HEK293 (cell line): ENCODE results near the gene NELL2.

Experiments used
- CTCF ChIA-PET: fragments of 350-600 bp; formaldehyde crosslinking; extraction: SDS; loops from one replicate; lab custom pipeline; 2021; ENCODE audit warnings: antibody characterized with exemption; lab: Yijun Ruan, JAX
- POLR2A ChIA-PET: fragments of 300-600 bp; formaldehyde crosslinking; extraction: SDS; loops from one replicate; lab custom pipeline; 2020; ENCODE audit warnings: antibody characterized with exemption, inconsistent platforms; lab: Yijun Ruan, JAX
- H3K27ac ChIP-seq: fragments of 200-500 bp; sonication (Bioruptor generic); 2 replicates; pipeline ENCODE4 v1.5.1; 2014; ENCODE audit warnings: low read depth, low read length, control low read depth, inconsistent platforms; ENCODE audit errors: extremely low read depth
- H3K36me3 ChIP-seq, 2 experiments: fragments of 200-500 bp in 1 of 2; sonication (Bioruptor generic) in 1 of 2; 1 replicate in 1 of 2; 2 replicates in 1 of 2; pipeline ENCODE4 v1.5.1; 2014 to 2017; ENCODE audit warnings: inconsistent platforms in 2 of 2, low read length in 2 of 2; ENCODE audit not compliant: control insufficient read depth in 2 of 2, insufficient read depth in 1 of 2
- H3K4me1 ChIP-seq: fragments of 200-500 bp; sonication (Bioruptor generic); 2 replicates; pipeline ENCODE4 v1.5.1; 2014; ENCODE audit warnings: mild to moderate bottlenecking, low read length, inconsistent platforms; ENCODE audit not compliant: control insufficient read depth, insufficient read depth
- H3K4me3 ChIP-seq: 2 replicates; pipeline ENCODE4 v1.5.1; 2011; ENCODE audit warnings: low read depth, mild to moderate bottlenecking, control low read depth, low read length, moderate library complexity
- H3K9me3 ChIP-seq: fragments of 200-500 bp; sonication (Bioruptor generic); 2 replicates; pipeline ENCODE4 v1.5.1; 2014; ENCODE audit warnings: low read depth, low read length, inconsistent platforms; ENCODE audit not compliant: control insufficient read depth, insufficient read depth
- HOXD13 ChIP-seq: sonication (generic); formaldehyde crosslinking; IDR thresholded peaks from 2 replicates; pipeline ENCODE4 v1.8.0; 2022; ENCODE audit warnings: missing genetic modification reagents, borderline replicate concordance
- IKZF3 ChIP-seq: fragments of 450-650 bp; IDR thresholded peaks from 2 replicates; pipeline ENCODE4 v1.5.0; 2018; ENCODE audit warnings: missing biosample characterization, mild to moderate bottlenecking, missing genetic modification characterization, moderate library complexity
- KLF17 ChIP-seq: fragments of 450-650 bp; formaldehyde crosslinking; IDR thresholded peaks from 2 replicates; pipeline ENCODE4 v1.5.1; 2016; ENCODE audit warnings: missing biosample characterization, missing genetic modification characterization
- MYNN ChIP-seq: fragments of 450-650 bp; formaldehyde crosslinking; IDR thresholded peaks from 2 replicates; pipeline ENCODE4 v1.5.1; 2016; ENCODE audit warnings: missing biosample characterization, missing genetic modification characterization, borderline replicate concordance
- OSR2 ChIP-seq: fragments of 450-650 bp; formaldehyde crosslinking; IDR thresholded peaks from 2 replicates; pipeline ENCODE4 v1.5.1; 2016; ENCODE audit warnings: missing biosample characterization, missing genetic modification characterization
- ZBTB17 ChIP-seq: fragments of 450-650 bp; formaldehyde crosslinking; IDR thresholded peaks from 2 replicates; pipeline ENCODE4 v1.5.1; 2016; ENCODE audit warnings: missing biosample characterization, missing genetic modification characterization
- ZBTB8A ChIP-seq: fragments of 450-650 bp; formaldehyde crosslinking; IDR thresholded peaks from 2 replicates; pipeline ENCODE4 v1.5.1; 2016; ENCODE audit warnings: missing biosample characterization, missing genetic modification characterization
- ZNF112 ChIP-seq: fragments of 450-650 bp; formaldehyde crosslinking; IDR thresholded peaks from 2 replicates; pipeline ENCODE4 v1.5.0; 2017; ENCODE audit warnings: missing biosample characterization, missing genetic modification characterization
- ZNF155 ChIP-seq: fragments of 450-650 bp; formaldehyde crosslinking; IDR thresholded peaks from 2 replicates; pipeline ENCODE4 v1.5.1; 2016; ENCODE audit warnings: missing biosample characterization, missing genetic modification characterization
- ZNF16 ChIP-seq: fragments of 450-650 bp; formaldehyde crosslinking; IDR thresholded peaks from 2 replicates; pipeline ENCODE4 v1.5.1; 2016; ENCODE audit warnings: low read depth, missing biosample characterization, missing genetic modification characterization
- ZNF175 ChIP-seq: fragments of 450-650 bp; formaldehyde crosslinking; IDR thresholded peaks from 2 replicates; pipeline ENCODE4 v1.5.1; 2016; ENCODE audit warnings: missing biosample characterization, missing genetic modification characterization
- ZNF354C ChIP-seq: fragments of 450-650 bp; formaldehyde crosslinking; IDR thresholded peaks from 2 replicates; pipeline ENCODE4 v1.5.1; 2016; ENCODE audit warnings: missing biosample characterization, missing genetic modification characterization, low read depth, borderline replicate concordance
- ZNF404 ChIP-seq: fragments of 450-650 bp; formaldehyde crosslinking; IDR thresholded peaks from 2 replicates; pipeline ENCODE4 v1.5.1; 2017; ENCODE audit warnings: missing biosample characterization, missing genetic modification characterization
- ZNF473 ChIP-seq: fragments of 450-650 bp; formaldehyde crosslinking; IDR thresholded peaks from 2 replicates; pipeline ENCODE4 v1.5.1; 2017; ENCODE audit warnings: missing biosample characterization, missing genetic modification characterization
- ZNF560 ChIP-seq: fragments of 450-650 bp; formaldehyde crosslinking; IDR thresholded peaks from 2 replicates; pipeline ENCODE4 v1.5.1; 2017; ENCODE audit warnings: missing biosample characterization, missing genetic modification characterization, borderline replicate concordance
- ZNF610 ChIP-seq: fragments of 450-650 bp; formaldehyde crosslinking; IDR thresholded peaks from 2 replicates; pipeline ENCODE4 v1.5.1; 2016; ENCODE audit warnings: missing biosample characterization, missing genetic modification characterization, borderline replicate concordance
- ZNF677 ChIP-seq: fragments of 450-650 bp; IDR thresholded peaks from 2 replicates; pipeline ENCODE4 v1.5.0; 2018; ENCODE audit warnings: missing biosample characterization, mild to moderate bottlenecking, missing genetic modification characterization, moderate library complexity
- ZNF792 ChIP-seq: fragments of 450-650 bp; formaldehyde crosslinking; IDR thresholded peaks from 2 replicates; pipeline ENCODE4 v1.5.1; 2016; ENCODE audit warnings: missing biosample characterization, missing genetic modification characterization
- TF ChIP-seq, protein P1 (sequence below): fragments of 450-650 bp; formaldehyde crosslinking; IDR thresholded peaks from 2 replicates; pipeline ENCODE4; 2016; ENCODE audit warnings: missing biosample characterization, missing genetic modification characterization
- TF ChIP-seq, protein P2 (sequence below): fragments of 450-650 bp; formaldehyde crosslinking; IDR thresholded peaks from 2 replicates; pipeline ENCODE4 v1.5.1; 2017; ENCODE audit warnings: missing biosample characterization, missing genetic modification characterization

NELL2 gene

GRCh38 chr12:44869503-44869902, 6.6 kb downstream of the NELL2 start (continued):
- TF ChIP-seq ZNF610 (no peak), ZBTB8A (tag by site-specific recombination) (no peak), ZNF175 (no peak)
- TF ChIP-seq, all 188 proteins: peak for 0

- Histone ChIP-seq H3K9me3 (no peaks in the 10 kb centered on the region), H3K4me1 (no peaks in the 10 kb centered on the region), H3K36me3 (no peaks in the 10 kb centered on the region), H3K27ac (no peak overlapping the region), H3K4me3 (no peak overlapping the region)
- POLR2A ChIA-PET = no interaction called here
- no peak for TF ChIP-seq ZNF473 (tag by site-specific recombination)
- no peak for TF ChIP-seq ZNF560
- TF ChIP-seq ZNF404 = no peak
- TF ChIP-seq ZNF792 (tag by site-specific recombination) = no peak
- no peak for TF ChIP-seq ZNF155 (tag by site-specific recombination)
- no peak for TF ChIP-seq ZNF16 (tag by site-specific recombination)
- TF ChIP-seq MYNN (tag by site-specific recombination) = no peak
- no peak for TF ChIP-seq IKZF3 (tag by site-specific recombination)
- no peak for TF ChIP-seq HOXD13 (CRISPR knock-in tag)
- TF ChIP-seq, protein P1, sequence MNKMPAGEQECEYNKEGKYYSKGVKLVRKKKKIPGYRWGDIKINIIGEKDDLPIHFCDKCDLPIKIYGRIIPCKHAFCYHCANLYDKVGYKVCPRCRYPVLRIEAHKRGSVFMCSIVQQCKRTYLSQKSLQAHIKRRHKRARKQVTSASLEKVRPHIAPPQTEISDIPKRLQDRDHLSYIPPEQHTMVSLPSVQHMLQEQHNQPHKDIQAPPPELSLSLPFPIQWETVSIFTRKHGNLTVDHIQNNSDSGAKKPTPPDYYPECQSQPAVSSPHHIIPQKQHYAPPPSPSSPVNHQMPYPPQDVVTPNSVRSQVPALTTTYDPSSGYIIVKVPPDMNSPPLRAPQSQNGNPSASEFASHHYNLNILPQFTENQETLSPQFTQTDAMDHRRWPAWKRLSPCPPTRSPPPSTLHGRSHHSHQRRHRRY (tag by site-specific recombination) = no peak
- TF ChIP-seq, protein P2, sequence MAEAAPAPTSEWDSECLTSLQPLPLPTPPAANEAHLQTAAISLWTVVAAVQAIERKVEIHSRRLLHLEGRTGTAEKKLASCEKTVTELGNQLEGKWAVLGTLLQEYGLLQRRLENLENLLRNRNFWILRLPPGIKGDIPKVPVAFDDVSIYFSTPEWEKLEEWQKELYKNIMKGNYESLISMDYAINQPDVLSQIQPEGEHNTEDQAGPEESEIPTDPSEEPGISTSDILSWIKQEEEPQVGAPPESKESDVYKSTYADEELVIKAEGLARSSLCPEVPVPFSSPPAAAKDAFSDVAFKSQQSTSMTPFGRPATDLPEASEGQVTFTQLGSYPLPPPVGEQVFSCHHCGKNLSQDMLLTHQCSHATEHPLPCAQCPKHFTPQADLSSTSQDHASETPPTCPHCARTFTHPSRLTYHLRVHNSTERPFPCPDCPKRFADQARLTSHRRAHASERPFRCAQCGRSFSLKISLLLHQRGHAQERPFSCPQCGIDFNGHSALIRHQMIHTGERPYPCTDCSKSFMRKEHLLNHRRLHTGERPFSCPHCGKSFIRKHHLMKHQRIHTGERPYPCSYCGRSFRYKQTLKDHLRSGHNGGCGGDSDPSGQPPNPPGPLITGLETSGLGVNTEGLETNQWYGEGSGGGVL (tag by site-specific recombination) = no peak
- TF ChIP-seq KLF17 (tag by site-specific recombination) = no peak
- CTCF ChIA-PET = interaction anchor here (0.6 kb wide), 1 partner anchor 385 kb away, joined by 3 read pairs; no protein-coding TSS in a partner anchor
Observed at GRCh38 chr12:44863867-44864266, 12.2 kb downstream of the NELL2 start.

- Histone ChIP-seq H3K4me1 (no peaks in the 10 kb centered on the region), H3K4me3 (no peak overlapping the region), H3K9me3 (no peaks in the 10 kb centered on the region), H3K36me3 (no peaks in the 10 kb centered on the region), H3K27ac (no peak overlapping the region)
- ChIA-PET POLR2A (no interaction called here), CTCF (no interaction called here)
- TF ChIP-seq ZNF354C (tag by site-specific recombination) (no peak), ZNF677 (tag by site-specific recombination) (no peak), ZNF112 (tag by site-specific recombination) (no peak), OSR2 (no peak), ZBTB17 (no peak)
Observed at GRCh38 chr12:44859998-44860689, 16.0 kb downstream of the NELL2 start.
